H1 (cell line): ENCODE measurements around the gene AKAP7. TPM values are rescaled to one million over a fixed set of nuclear protein-coding genes. Genes with fewer than 3 reads are reported as not detected.

ENCODE experiments used
- CTCF ChIA-PET: fragments of 300-600 bp; sonication (Branson Sonifier 250); formaldehyde crosslinking; loops from one replicate; lab custom pipeline; 2021; ENCODE audit not compliant: partially characterized antibody; lab: Charles Lee
- POLR2A ChIA-PET: fragments of 300-600 bp; sonication (Branson Sonifier 250); formaldehyde crosslinking; loops from one replicate; lab custom pipeline; 2021; ENCODE audit warnings: inconsistent platforms; ENCODE audit not compliant: partially characterized antibody; lab: Charles Lee
- DNase-seq, 2 experiments: peaks; one replicate each; pipeline versions ENCODE4 v3.0.0 to v3.0.0-alpha.2; 2010 to 2022; ENCODE audit warnings: low spot score in 2 of 2, low read depth in 1 of 2, mixed read lengths in 1 of 2
- FAIRE-seq: peaks from 2 replicates; lab custom pipeline; 2011; peaks lifted over from hg19 to GRCh38; lab: Jason Lieb, UNC
- H2AFZ ChIP-seq: 2 replicates; pipeline ENCODE4 v1.8.1; 2012; ENCODE audit warnings: low read length, inconsistent platforms
- H2AK5ac ChIP-seq: 2 replicates; pipeline ENCODE4 v1.6.1; 2013; ENCODE audit warnings: low read depth, low read length
- H2BK120ac ChIP-seq: replicated peaks from 2 replicates; pipeline ENCODE3; 2013; ENCODE audit warnings: low read depth, low read length, inconsistent platforms
- H2BK12ac ChIP-seq: 2 replicates; pipeline ENCODE4 v1.6.1; 2013; ENCODE audit warnings: low read depth, low read length
- H2BK15ac ChIP-seq: 2 replicates; pipeline ENCODE4 v1.6.1; 2013; ENCODE audit warnings: low read length
- H2BK20ac ChIP-seq: 2 replicates; pipeline ENCODE4 v1.6.1; 2013; ENCODE audit warnings: low read length
- H2BK5ac ChIP-seq: 2 replicates; pipeline ENCODE4 v1.6.1; 2013; ENCODE audit warnings: low read depth, low read length
- H3K14ac ChIP-seq: 2 replicates; pipeline ENCODE4 v1.6.1; 2013; ENCODE audit warnings: inconsistent platforms; ENCODE audit not compliant: insufficient read length
- H3K18ac ChIP-seq: 2 replicates; pipeline ENCODE4 v1.6.1; 2013; ENCODE audit warnings: low read length; ENCODE audit errors: extremely low read depth
- H3K23ac ChIP-seq: 2 replicates; pipeline ENCODE4 v1.6.1; 2013; ENCODE audit warnings: inconsistent platforms; ENCODE audit not compliant: insufficient read length
- H3K23me2 ChIP-seq: 2 replicates; pipeline ENCODE4 v1.6.1; 2013; ENCODE audit warnings: low read depth, low read length
- H3K27ac ChIP-seq: 2 replicates; pipeline ENCODE4 v1.6.1; 2011; ENCODE audit warnings: low read depth, low read length, inconsistent platforms
- H3K27me3 ChIP-seq, 4 experiments: replicated peaks in 1 of 4; 1 replicate in 1 of 4; 2 replicates in 3 of 4; pipeline versions ENCODE4 v1.6.1 to v1.8.1; 2011 to 2013; ENCODE audit warnings: low read length in 3 of 4, mild to moderate bottlenecking in 3 of 4, inconsistent platforms in 2 of 4, mixed read lengths in 2 of 4, moderate library complexity in 1 of 4; ENCODE audit not compliant: control insufficient read depth in 3 of 4, insufficient read depth in 3 of 4; ENCODE audit errors: extremely low read depth in 1 of 4
- H3K36me3 ChIP-seq, 4 experiments: 2 replicates each; pipeline versions ENCODE4 v1.6.1 to v1.8.1; 2011 to 2013; ENCODE audit warnings: mild to moderate bottlenecking in 4 of 4, low read length in 3 of 4, moderate library complexity in 2 of 4, control low read depth in 1 of 4, inconsistent platforms in 1 of 4; ENCODE audit not compliant: insufficient read depth in 4 of 4, control insufficient read depth in 2 of 4
- H3K4ac ChIP-seq: replicated peaks from 2 replicates; pipeline ENCODE3; 2013; ENCODE audit warnings: low read length, low read depth, mixed read lengths, inconsistent platforms; ENCODE audit not compliant: insufficient read length
- H3K4me1 ChIP-seq, 4 experiments: replicated peaks in 1 of 4; 1 replicate in 1 of 4; 2 replicates in 3 of 4; pipeline versions ENCODE4 v1.6.1 to v1.8.1; 2011 to 2013; ENCODE audit warnings: low read length in 3 of 4, inconsistent platforms in 2 of 4, mixed read lengths in 1 of 4; ENCODE audit not compliant: insufficient read depth in 4 of 4, control insufficient read depth in 3 of 4
- H3K4me2 ChIP-seq, 2 experiments: 2 replicates each; pipeline versions ENCODE4 v1.6.1 to v1.8.1; 2011 to 2013; ENCODE audit warnings: low read depth in 2 of 2, low read length in 2 of 2, control low read depth in 1 of 2, inconsistent platforms in 1 of 2, mild to moderate bottlenecking in 1 of 2; ENCODE audit not compliant: insufficient read depth in 1 of 2
- H3K4me3 ChIP-seq, 4 experiments: fragments of 200-600, 300-600 bp in 1 of 4; sonication (generic), shearing (Covaris generic), sonication (Bioruptor Twin) in 1 of 4; 2 replicates each; pipeline versions ENCODE4 v1.5.1 to v1.8.1; 2011 to 2016; ENCODE audit warnings: low read length in 4 of 4, low read depth in 3 of 4, control low read depth in 2 of 4, inconsistent platforms in 2 of 4, mild to moderate bottlenecking in 2 of 4, mixed read lengths in 1 of 4, moderate library complexity in 1 of 4; ENCODE audit not compliant: insufficient read depth in 2 of 4; ENCODE audit errors: extremely low read depth in 1 of 4
- H3K56ac ChIP-seq: replicated peaks from 2 replicates; pipeline ENCODE3; 2013; ENCODE audit warnings: low read depth, mild to moderate bottlenecking, mixed read lengths, low read length, inconsistent platforms; ENCODE audit not compliant: insufficient read length
- H3K79me1 ChIP-seq: 2 replicates; pipeline ENCODE4 v1.6.1; 2013; ENCODE audit warnings: low read depth, low read length, control low read depth
- H3K79me2 ChIP-seq, 2 experiments: 2 replicates each; pipeline versions ENCODE4 v1.6.1 to v1.8.1; 2012 to 2013; ENCODE audit warnings: low read length in 2 of 2, mild to moderate bottlenecking in 2 of 2, inconsistent platforms in 1 of 2; ENCODE audit not compliant: insufficient read depth in 2 of 2, control insufficient read depth in 1 of 2
- H3K9ac ChIP-seq, 4 experiments: replicated peaks in 1 of 4; 1 replicate in 1 of 4; 2 replicates in 3 of 4; pipeline versions ENCODE4 v1.6.1 to v1.8.1; 2011 to 2013; ENCODE audit warnings: low read depth in 3 of 4, low read length in 3 of 4, control low read depth in 2 of 4, mild to moderate bottlenecking in 2 of 4, moderate library complexity in 2 of 4, inconsistent platforms in 1 of 4; ENCODE audit errors: extremely low read depth in 1 of 4
- H3K9me3 ChIP-seq, 2 experiments: 2 replicates each; pipeline versions ENCODE4 v1.6.1 to v1.8.1; 2012 to 2013; ENCODE audit warnings: mild to moderate bottlenecking in 2 of 2, moderate library complexity in 2 of 2, control low read depth in 1 of 2, inconsistent platforms in 1 of 2, low read depth in 1 of 2, low read length in 1 of 2, mixed read lengths in 1 of 2; ENCODE audit not compliant: insufficient read depth in 2 of 2
- H4K20me1 ChIP-seq, 2 experiments: replicated peaks in 1 of 2; 2 replicates each; pipeline versions ENCODE3 to v1.8.1; 2011 to 2013; ENCODE audit warnings: inconsistent platforms in 2 of 2, low read length in 2 of 2, mild to moderate bottlenecking in 1 of 2; ENCODE audit not compliant: insufficient read depth in 2 of 2, control insufficient read depth in 1 of 2
- H4K5ac ChIP-seq: 2 replicates; pipeline ENCODE4 v1.6.1; 2013; ENCODE audit warnings: low read length, low read depth, mixed read lengths, inconsistent platforms; ENCODE audit not compliant: insufficient read length
- H4K8ac ChIP-seq: 2 replicates; pipeline ENCODE4 v1.8.0; 2013; ENCODE audit warnings: mild to moderate bottlenecking, moderate library complexity, low read length, inconsistent platforms; ENCODE audit not compliant: insufficient read depth; ENCODE audit errors: extremely low read depth
- H4K91ac ChIP-seq: replicated peaks from 2 replicates; pipeline ENCODE3; 2013; ENCODE audit warnings: low read length, mixed read lengths, inconsistent platforms; ENCODE audit not compliant: insufficient read length
- BACH1 ChIP-seq: IDR thresholded peaks from 2 replicates; pipeline ENCODE4 v1.6.1; 2012; ENCODE audit warnings: low read length, improper control_type of control experiment
- CHD1 ChIP-seq: IDR thresholded peaks from 2 replicates; pipeline ENCODE4 v1.6.1; 2012; ENCODE audit warnings: low read depth, low read length, improper control_type of control experiment
- CREB1 ChIP-seq: IDR thresholded peaks from 2 replicates; pipeline ENCODE4 v1.6.1; 2012; ENCODE audit warnings: inconsistent platforms
- GABPA ChIP-seq: IDR thresholded peaks from 2 replicates; pipeline ENCODE4 v1.6.1; 2011; ENCODE audit warnings: mild to moderate bottlenecking, low read length, moderate library complexity, borderline replicate concordance; ENCODE audit not compliant: insufficient read depth
- GTF2F1 ChIP-seq: IDR thresholded peaks from 2 replicates; pipeline ENCODE4 v1.6.1; 2012; ENCODE audit warnings: low read depth, low read length, improper control_type of control experiment, borderline replicate concordance
- NRF1 ChIP-seq: IDR thresholded peaks from 2 replicates; pipeline ENCODE4 v1.6.1; 2011; ENCODE audit warnings: mild to moderate bottlenecking, low read depth, low read length, improper control_type of control experiment
- RAD21 ChIP-seq, 2 experiments: IDR thresholded peaks in 1 of 2; conservative IDR thresholded peaks in 1 of 2; 2 replicates each; pipeline ENCODE4 v1.6.1; 2011; ENCODE audit warnings: low read depth in 2 of 2, low read length in 2 of 2, improper control_type of control experiment in 1 of 2, inconsistent platforms in 1 of 2, mild to moderate bottlenecking in 1 of 2, moderate library complexity in 1 of 2
- SIX5 ChIP-seq: IDR thresholded peaks from 2 replicates; pipeline ENCODE4 v1.6.1; 2011; ENCODE audit warnings: mild to moderate bottlenecking, low read depth, low read length
- SUZ12 ChIP-seq: fragments of 200-600 bp; sonication (generic); IDR thresholded peaks from 2 replicates; pipeline ENCODE4 v1.6.1; 2012; ENCODE audit warnings: mild to moderate bottlenecking, inconsistent platforms, low read length, moderate library complexity, mixed read lengths
- TCF12 ChIP-seq: IDR thresholded peaks from 2 replicates; pipeline ENCODE4 v1.6.1; 2011; ENCODE audit warnings: low read depth, mild to moderate bottlenecking, low read length
- TEAD4 ChIP-seq: IDR thresholded peaks from 2 replicates; pipeline ENCODE4 v1.6.1; 2012; ENCODE audit warnings: low read depth, low read length, inconsistent platforms, mixed read lengths
- WGBS, 2 experiments: shearing (Covaris generic) in 1 of 2; methylation state at CpG; one replicate each; pipeline versions ENCODE4 v1.1.6 to v1.1.7; 2013 to 2015; ENCODE audit warnings: low lambda C conversion rate in 2 of 2, mixed read lengths in 2 of 2, inconsistent platforms in 1 of 2, low coverage in 1 of 2, missing lambda C conversion rate in 1 of 2; ENCODE audit not compliant: insufficient replicate concordance in 2 of 2, insufficient coverage in 1 of 2, insufficient read length in 1 of 2; ENCODE audit errors: extremely low coverage in 1 of 2, missing lambda C conversion rate in 1 of 2; 5-methylcytosine and 5-hydroxymethylcytosine counted together
- polyA plus RNA-seq, 7 experiments: library from polyadenylated mRNA; depleted of rRNA in 3 of 7; stranded (reverse) in 5 of 7; unstranded in 2 of 7; fragments of >200 nt in 5 of 7; fragments of 200-250 nt in 2 of 7; gene quantifications; 1 replicate in 5 of 7; 2 replicates in 1 of 7; 4 replicates in 1 of 7; pipeline versions ENCODE4 v1.2.1 to v1.2.3, GENCODE V29; 2011 to 2013; ENCODE audit warnings: missing spikeins in 2 of 7, mixed read lengths in 2 of 7
- total RNA-seq: library from RNA; stranded (reverse); fragmentation: NEBNext Ultra II Directional; extraction: Animal tissue kit (Norgen Biotek cat#: 25700); gene quantifications from 2 replicates; pipeline ENCODE4 v1.2.1, GENCODE V29; 2021
- TF ChIP-seq, protein P1 (sequence below): IDR thresholded peaks from 2 replicates; pipeline ENCODE4 v1.6.1; 2012; ENCODE audit warnings: low read length, inconsistent platforms

Gene AKAP7
- total and polyA plus RNA-seq, 2 of the 8 experiments (the other 6 are each of a cell fraction or from before 2014, with no cell fraction given): 4.7 to 16.9 TPM

- H2BK20ac ChIP-seq: no peak overlapping the region
- no peak overlapping the region for H3K14ac ChIP-seq
- H3K79me1 ChIP-seq: no peaks in the 10 kb centered on the region
- H3K23me2 ChIP-seq: no peaks in the 10 kb centered on the region; the same call in none of the 2 replicates
- no peak overlapping the region for H2BK120ac ChIP-seq
- no peak overlapping the region for H2AFZ ChIP-seq
- H3K36me3 ChIP-seq: 0 out of 8 replicates have a peak, but pooled peaks cover 0 to 3% (median 0%) of the 10 kb centered on the region in 4 experiments
- H4K91ac ChIP-seq: no peak overlapping the region
- no peak overlapping the region for H4K5ac ChIP-seq
- peak; percentile 32 for FAIRE-seq
- H4K8ac ChIP-seq: no peak overlapping the region
- no peak overlapping the region for H3K9ac ChIP-seq
- H2BK12ac ChIP-seq: no peak overlapping the region
- ChIA-PET POLR2A (no interaction called here), CTCF (interaction anchor here (0.9 kb wide), 1 partner anchor 12 kb away, joined by 3 read pairs; no protein-coding TSS in a partner anchor)
- no peaks in the 10 kb centered on the region for H4K20me1 ChIP-seq
- H2BK15ac ChIP-seq: no peak overlapping the region
- no peak overlapping the region for H3K4me2 ChIP-seq
- peaks cover 0 to 1% (median 0%) of the 10 kb centered on the region in 4 experiments; a peak in 1 of 7 replicates for H3K27me3 ChIP-seq
- no peak overlapping the region for H3K23ac ChIP-seq
- H3K4ac ChIP-seq: no peak overlapping the region
- DNase-seq: no peak
- H3K79me2 ChIP-seq: no peaks in the 10 kb centered on the region
- no peak overlapping the region for H3K18ac ChIP-seq
- H3K4me3 ChIP-seq: no peak overlapping the region
- H2AK5ac ChIP-seq: no peak overlapping the region
- WGBS, 2 experiments: 97% methylated on average over 5 of the region's 5 CpGs; no CpG with 5 or more reads in 1 of the 2 experiments
- peaks cover 10 to 14% of the 10 kb centered on the region in 2 experiments for H3K9me3 ChIP-seq
- no peak overlapping the region for H3K56ac ChIP-seq
- no peaks in the 10 kb centered on the region for H3K4me1 ChIP-seq
- H2BK5ac ChIP-seq: no peak overlapping the region
- H3K27ac ChIP-seq: no peak overlapping the region
- no peak for TF ChIP-seq SUZ12
- TF ChIP-seq, protein P1, sequence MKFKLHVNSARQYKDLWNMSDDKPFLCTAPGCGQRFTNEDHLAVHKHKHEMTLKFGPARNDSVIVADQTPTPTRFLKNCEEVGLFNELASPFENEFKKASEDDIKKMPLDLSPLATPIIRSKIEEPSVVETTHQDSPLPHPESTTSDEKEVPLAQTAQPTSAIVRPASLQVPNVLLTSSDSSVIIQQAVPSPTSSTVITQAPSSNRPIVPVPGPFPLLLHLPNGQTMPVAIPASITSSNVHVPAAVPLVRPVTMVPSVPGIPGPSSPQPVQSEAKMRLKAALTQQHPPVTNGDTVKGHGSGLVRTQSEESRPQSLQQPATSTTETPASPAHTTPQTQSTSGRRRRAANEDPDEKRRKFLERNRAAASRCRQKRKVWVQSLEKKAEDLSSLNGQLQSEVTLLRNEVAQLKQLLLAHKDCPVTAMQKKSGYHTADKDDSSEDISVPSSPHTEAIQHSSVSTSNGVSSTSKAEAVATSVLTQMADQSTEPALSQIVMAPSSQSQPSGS: no peak
- no peak for TF ChIP-seq CHD1
- no peak for TF ChIP-seq TCF12
- no peak for TF ChIP-seq RAD21 (IDR thresholded peaks at IDR 0.05 in 1 of 2, conservative IDR thresholded peaks at IDR 0.05 in 1 of 2; ENCODE audit: low read depth in 2 of 2, low read length in 2 of 2)
- no peak for TF ChIP-seq BACH1
- no peak for TF ChIP-seq NRF1
- no peak for TF ChIP-seq GABPA
- TF ChIP-seq GTF2F1: no peak
- TF ChIP-seq SIX5: no peak
- TF ChIP-seq CREB1: no peak
- TF ChIP-seq TEAD4: no peak
These were observed 133.0 kb downstream of the AKAP7 start for GRCh38 chr6:131268303-131268702.
